HG03139 (cell line): ENCODE results near the gene RASSF3.
"Not testable (repeated sequence)": the region's sequence is repeated elsewhere in the genome, so short reads cannot be mapped to it uniquely, and the experiment has no call there.

Experiments
- ATAC-seq: cut with Tn5 transposase; IDR thresholded peaks from one replicate; pipeline ENCODE4 v1.9.1; 2021; ENCODE audit not compliant: unreplicated experiment

Gene RASSF3

GRCh38 chr12:64631197-64631596 is 20.9 kb downstream of the RASSF3 start:
- peak; percentile 50 for ATAC-seq

GRCh38 chr12:64633011-64633939 is 23.0 kb downstream of the RASSF3 start:
- ATAC-seq: no peak

- no peak for ATAC-seq
Observed at GRCh38 chr12:64633940-64634337, 23.6 kb downstream of the RASSF3 start.

- ATAC-seq: no peak
Observed at GRCh38 chr12:64634508-64635092, 24.3 kb downstream of the RASSF3 start.

- no peak for ATAC-seq
Observed at GRCh38 chr12:64635356-64635998, 25.2 kb downstream of the RASSF3 start.

GRCh38 chr12:64636856-64637255 is 26.6 kb downstream of the RASSF3 start:
- ATAC-seq: no peak

- ATAC-seq: no peak
Observed at GRCh38 chr12:64639466-64639865, 29.2 kb downstream of the RASSF3 start.

GRCh38 chr12:64646318-64646717 is 36.0 kb downstream of the RASSF3 start:
- no peak for ATAC-seq

GRCh38 chr12:64649487-64649886 is 39.2 kb downstream of the RASSF3 start:
- ATAC-seq: no peak

- ATAC-seq: no peak
Observed at GRCh38 chr12:64650762-64651161, 40.5 kb downstream of the RASSF3 start.

- ATAC-seq: no peak
Observed at GRCh38 chr12:64652346-64652745, 42.1 kb downstream of the RASSF3 start.

- no peak for ATAC-seq
Observed at GRCh38 chr12:64653123-64653522, 42.8 kb downstream of the RASSF3 start.

- not testable (repeated sequence) for ATAC-seq
Observed at GRCh38 chr12:64653907-64654306, 43.6 kb downstream of the RASSF3 start.

- no peak for ATAC-seq
Observed at GRCh38 chr12:64655141-64655540, 44.8 kb downstream of the RASSF3 start.

GRCh38 chr12:64656429-64656828 is 46.1 kb downstream of the RASSF3 start:
- ATAC-seq: no peak

- no peak for ATAC-seq
Observed at GRCh38 chr12:64658892-64659481, 48.7 kb downstream of the RASSF3 start.

GRCh38 chr12:64660237-64661018 is 50.1 kb downstream of the RASSF3 start:
- peak; percentile 51 for ATAC-seq

GRCh38 chr12:64663015-64663414 is 52.7 kb downstream of the RASSF3 start:
- ATAC-seq: no peak

- no peak for ATAC-seq
Observed at GRCh38 chr12:64665514-64665913, 55.2 kb downstream of the RASSF3 start.

- no peak for ATAC-seq
Observed at GRCh38 chr12:64666054-64666914, 56.0 kb downstream of the RASSF3 start.
